AG20443 (cell line): ENCODE results near the gene KDM3B.
"Not testable (repeated sequence)": the region's sequence is repeated elsewhere in the genome, so short reads cannot be mapped to it uniquely, and the experiment has no call there.

Experiments
- DNase-seq: peaks from one replicate; pipeline ENCODE4 v3.0.0; 2012; ENCODE audit warnings: low spot score, mixed read lengths

Gene KDM3B

DNA sequence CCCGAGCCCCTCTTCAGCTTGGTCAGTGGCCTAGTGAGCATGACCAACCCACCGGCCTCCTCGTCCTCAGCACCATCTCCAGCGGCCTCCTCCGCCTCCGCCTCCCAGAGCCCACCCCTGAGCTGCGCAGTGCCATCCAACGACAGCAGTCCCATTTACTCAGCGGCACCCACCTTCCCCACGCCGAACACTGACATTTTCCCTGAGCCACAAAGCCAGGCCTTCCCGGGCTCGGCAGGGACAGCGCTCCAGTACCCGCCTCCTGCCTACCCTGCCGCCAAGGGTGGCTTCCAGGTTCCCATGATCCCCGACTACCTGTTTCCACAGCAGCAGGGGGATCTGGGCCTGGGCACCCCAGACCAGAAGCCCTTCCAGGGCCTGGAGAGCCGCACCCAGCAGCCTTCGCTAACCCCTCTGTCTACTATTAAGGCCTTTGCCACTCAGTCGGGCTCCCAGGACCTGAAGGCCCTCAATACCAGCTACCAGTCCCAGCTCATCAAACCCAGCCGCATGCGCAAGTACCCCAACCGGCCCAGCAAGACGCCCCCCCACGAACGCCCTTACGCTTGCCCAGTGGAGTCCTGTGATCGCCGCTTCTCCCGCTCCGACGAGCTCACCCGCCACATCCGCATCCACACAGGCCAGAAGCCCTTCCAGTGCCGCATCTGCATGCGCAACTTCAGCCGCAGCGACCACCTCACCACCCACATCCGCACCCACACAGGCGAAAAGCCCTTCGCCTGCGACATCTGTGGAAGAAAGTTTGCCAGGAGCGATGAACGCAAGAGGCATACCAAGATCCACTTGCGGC, 114.6 kb downstream of the KDM3B start:
- DNase-seq = no peak

GRCh38 chr5:138467711-138468132, 115.2 kb downstream of the KDM3B start:
- DNase-seq = no peak

- no peak for DNase-seq
These were observed 115.9 kb downstream of the KDM3B start for GRCh38 chr5:138468133-138468965.

DNA sequence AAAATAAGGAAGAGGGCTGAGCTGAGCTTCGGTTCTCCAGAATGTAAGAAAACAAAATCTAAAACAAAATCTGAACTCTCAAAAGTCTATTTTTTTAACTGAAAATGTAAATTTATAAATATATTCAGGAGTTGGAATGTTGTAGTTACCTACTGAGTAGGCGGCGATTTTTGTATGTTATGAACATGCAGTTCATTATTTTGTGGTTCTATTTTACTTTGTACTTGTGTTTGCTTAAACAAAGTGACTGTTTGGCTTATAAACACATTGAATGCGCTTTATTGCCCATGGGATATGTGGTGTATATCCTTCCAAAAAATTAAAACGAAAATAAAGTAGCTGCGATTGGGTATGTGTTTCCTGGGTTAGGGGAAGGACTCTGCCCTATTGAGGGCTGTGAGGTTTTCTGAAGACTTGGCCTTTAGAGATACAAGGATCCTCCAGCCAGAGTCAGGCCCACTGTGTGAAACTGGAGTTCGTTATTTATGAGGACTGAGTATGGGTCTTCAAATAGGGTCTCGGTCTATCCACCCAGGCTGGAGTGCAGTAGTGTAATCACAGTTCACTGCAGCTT, 116.6 kb downstream of the KDM3B start:
- no peak for DNase-seq

DNA sequence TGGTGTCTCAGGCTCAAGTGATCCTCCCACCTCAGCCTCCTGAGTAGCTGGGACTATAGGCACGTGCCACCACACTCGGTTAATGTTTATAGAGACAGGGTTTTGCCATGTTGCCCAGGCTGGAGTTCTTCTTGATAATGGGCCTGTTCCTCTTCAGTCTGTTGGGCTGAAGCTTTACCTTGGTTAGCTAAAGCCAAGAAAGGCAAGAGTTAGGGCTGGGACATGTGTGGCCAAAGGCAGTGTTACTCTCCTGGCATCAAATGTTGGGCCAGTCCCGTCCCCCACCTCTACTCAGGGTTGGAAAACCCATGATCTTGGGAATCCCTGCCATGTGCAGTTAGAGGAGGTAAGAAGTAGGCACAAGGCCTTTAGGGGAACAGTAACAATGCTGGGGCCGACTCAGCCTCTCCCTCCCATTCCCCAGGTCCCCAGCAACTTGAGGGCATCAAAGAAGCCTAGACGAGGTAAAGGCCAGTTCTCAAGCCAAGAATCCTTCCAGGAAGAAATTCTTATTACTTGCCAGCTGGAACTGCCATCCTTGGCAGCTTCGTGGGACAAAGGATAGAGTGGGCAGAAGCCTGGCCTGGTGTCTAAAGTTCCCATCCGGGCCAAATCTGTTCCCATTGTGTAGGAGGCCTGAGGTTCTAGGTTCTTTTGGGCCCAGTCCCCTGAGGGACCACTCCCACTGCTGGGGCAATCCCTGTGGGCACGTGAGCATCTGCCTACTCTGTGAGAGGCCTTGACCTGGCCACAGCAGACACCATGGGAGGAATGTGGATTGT, 117.2 kb downstream of the KDM3B start:
- peak; percentile 47 for DNase-seq

DNA sequence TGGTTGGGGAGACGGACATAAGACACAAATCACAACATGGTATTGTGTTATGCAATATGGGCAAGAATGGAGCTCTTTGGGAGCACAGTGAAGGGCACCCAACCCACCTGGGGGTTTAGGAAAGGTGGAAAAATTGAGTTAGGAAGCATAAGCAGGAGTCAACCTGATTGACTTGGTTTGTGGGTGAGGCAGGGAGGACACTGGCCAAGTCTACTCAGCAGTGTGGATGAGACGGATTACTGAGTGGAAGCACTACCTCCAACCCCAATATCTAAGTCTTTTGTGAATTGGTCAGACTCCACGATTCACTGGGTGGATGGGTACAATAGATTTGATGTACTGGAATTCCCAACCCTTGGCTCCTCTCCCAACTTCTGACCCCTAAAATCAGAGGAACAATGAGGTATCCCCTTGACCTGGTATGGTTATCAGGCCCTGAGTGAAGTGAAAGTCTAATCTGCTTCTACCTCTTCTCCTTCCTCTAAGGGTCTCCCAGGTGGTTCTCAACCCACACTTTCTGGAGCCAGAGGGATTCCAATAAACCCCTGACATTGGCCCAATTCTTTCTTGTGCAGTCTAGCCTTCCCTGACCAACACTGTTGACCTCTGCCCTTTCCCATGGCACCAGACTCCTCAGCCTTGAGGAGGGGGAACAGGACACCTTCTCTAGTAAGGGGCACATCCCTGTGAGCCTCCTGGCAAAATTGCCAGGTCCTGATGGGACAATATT, 118.0 kb downstream of the KDM3B start:
- DNase-seq = no peak

DNA sequence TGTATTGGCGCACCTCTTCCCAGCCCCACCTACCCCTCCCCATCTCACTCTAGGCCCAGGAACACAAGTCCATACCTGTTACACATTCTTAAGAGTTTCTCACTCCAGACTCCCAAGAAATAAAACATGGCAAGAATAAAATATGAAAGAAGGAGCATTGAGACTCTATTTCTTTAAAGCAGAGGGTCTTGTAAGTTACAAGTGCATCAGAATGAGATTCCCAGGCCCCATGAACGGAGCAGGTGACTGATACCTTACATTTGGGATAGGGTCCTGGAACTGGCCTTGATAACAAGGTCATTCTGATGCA, 118.5 kb downstream of the KDM3B start:
- no peak for DNase-seq

DNA sequence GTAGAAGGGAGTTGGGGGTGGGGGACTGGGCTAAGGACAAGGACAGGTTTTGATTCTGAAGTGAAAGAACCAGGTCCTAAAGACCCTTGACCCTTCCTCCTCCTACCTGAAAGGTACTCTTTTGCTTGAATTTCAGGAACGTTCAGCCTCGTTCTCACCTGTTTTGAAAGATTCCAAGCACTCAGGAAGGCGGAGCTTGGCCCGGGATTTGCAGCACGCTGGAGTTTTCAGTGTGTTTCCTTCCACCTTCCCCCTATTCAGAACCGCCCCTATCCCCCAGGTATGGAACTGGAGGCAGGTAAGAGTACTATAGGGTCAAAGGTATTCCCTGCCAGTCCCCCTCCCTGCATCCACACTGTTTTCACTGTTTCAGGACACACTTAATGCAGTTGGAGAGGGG, 119.9 kb downstream of the KDM3B start:
- no peak for DNase-seq

GRCh38 chr5:138473151-138473550, 120.7 kb downstream of the KDM3B start:
- DNase-seq = not testable (repeated sequence)

- no peak for DNase-seq
These were observed 124.4 kb downstream of the KDM3B start for GRCh38 chr5:138476918-138477317.

DNA sequence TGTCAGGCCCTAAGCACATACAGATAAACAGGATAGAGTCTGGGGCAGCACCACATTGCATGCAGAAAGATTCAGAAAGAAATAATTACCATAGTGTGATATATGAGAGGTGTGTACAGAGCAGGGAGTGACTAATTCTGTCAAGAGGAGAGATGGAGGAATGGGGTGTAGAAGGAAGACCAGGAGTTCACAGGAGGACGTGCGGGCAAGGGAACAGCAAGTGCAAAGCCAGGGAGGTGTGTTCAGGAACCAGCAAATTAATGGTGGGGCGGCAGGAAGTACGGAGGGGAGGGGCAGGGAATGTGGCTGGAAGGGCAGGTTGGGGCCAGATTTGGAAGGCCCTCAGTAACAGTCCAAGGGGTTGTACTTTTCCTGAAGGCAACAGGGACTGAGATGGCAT, 130.2 kb downstream of the KDM3B start:
- DNase-seq = no peak
